Measurements from ENCODE around the gene SDC1.

Gene SDC1

DNA sequence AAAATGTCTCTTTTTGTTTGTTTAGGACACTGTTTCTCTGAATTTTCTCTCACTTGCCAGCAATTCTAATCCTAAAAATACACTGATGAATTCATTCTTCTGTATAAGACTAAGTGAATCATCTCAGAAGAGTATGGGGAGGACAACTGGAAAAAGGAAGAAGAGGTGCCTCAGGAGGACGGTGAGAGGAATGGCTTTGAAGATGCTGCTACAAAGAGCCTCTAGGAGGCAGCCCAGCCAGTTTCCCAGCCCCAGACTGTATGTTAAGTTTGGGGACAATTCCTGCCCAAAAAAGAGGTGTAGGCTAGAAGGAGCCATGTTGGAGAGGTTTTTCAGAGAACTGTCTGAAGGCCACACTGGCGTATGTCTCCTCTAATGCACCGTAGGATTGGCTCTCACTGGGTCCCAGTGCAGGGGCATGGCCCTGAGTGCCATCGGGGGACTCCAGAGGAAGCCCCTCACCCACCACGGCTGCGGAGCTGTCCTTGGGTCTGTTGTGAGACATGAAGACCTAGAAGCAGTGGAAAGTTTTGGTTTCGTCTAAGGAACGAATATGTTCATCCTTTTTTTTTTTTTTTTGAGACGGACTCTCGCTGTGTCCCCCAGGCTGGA is 3.1 kb upstream of the SDC1 start:
- DNase-seq (ENCODE audit: low spot score): peak; percentile 30

DNA sequence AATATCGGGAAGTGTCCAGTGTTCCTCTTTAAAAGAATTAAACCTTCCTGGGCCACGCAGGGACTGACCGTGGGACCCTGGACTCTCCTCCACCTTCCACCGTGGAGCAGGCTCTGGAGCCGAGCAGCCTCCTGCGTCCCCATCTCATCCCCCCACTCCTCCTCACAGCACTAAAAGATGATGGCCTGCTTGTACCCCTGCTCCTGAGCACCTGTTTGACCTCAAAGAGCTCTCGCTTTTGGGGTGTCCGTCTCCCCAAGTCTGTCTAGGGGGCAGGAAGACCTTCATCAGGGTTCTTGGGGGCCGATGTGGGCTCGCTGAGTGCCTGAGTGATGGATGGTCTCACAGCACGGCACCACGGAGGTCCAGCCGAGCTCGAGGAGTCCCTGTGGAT is 1.2 kb upstream of the SDC1 start:
- peak; percentile 22 for DNase-seq (ENCODE audit: low spot score)

DNA sequence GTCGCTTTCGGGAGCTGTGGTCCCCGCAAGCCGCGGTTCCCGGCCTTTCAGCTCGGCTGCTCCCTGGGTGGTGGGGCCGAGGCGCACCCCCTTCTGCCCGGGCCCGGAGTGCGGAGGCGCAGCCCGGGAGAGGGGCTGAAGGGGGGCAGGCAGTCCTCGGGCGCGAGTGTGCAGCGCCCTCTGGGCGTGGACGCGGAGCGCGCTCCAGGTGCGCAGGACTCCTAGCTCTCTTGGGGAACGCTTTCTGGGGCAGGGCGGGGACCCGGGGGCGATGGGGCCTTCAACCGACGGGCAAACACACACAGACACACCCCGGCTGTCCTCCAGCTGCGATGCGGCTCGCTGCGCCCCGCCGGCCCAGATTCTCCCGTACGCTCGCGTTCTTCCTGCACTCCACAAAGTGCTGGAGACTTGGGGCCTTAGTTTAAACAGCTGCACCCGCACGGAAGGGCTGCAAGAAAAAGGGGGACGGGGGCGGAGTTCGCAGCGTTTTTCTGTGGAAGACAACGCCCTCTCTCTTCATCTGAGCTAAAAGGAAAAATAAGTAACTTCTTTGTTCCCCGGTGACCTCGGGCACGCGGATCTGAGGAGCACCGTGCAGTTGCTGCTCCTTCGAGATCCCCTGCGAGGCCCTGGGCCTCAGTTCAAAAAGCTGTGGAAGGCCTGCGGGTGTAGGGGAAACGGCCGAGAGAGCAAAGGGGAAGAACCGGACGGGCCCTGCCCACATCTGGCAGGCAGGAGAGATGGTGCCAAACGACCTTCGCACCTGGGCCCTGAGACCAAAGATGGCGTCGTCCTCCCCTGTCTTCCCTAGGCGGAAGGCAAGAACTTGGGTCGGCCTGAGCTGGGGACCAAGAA is 593 bp upstream of the SDC1 start:
- no peak for DNase-seq (ENCODE audit: low spot score)

DNA sequence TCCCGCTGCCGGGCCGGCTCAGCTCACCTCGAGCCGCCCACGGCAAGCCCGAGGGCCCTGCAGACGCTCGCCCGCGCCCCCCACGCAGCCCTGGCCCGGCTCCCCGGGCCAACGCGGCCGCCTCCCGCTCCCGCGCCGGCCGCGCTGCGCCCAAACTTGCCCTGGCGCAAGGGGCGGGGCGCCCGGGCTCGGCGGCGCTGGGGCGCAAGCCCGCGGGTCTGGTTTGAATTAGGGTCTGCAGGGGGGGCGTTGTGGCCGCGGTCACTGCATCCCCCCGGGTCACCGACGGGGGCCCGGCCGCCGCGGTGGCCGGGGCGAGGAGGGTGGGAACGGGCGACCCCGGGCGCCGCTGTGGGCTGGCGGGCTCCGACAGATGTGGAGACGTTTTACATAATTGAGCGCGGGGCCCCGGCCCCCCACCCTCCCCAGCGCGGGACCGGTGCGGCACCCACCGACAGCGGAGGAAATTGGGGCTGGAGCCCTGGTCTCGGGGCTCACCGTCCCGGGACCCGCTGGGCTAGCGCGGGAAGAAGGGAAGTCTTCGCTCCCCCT is 690 bp downstream of the SDC1 start:
- no peak for DNase-seq (ENCODE audit: low spot score)

DNA sequence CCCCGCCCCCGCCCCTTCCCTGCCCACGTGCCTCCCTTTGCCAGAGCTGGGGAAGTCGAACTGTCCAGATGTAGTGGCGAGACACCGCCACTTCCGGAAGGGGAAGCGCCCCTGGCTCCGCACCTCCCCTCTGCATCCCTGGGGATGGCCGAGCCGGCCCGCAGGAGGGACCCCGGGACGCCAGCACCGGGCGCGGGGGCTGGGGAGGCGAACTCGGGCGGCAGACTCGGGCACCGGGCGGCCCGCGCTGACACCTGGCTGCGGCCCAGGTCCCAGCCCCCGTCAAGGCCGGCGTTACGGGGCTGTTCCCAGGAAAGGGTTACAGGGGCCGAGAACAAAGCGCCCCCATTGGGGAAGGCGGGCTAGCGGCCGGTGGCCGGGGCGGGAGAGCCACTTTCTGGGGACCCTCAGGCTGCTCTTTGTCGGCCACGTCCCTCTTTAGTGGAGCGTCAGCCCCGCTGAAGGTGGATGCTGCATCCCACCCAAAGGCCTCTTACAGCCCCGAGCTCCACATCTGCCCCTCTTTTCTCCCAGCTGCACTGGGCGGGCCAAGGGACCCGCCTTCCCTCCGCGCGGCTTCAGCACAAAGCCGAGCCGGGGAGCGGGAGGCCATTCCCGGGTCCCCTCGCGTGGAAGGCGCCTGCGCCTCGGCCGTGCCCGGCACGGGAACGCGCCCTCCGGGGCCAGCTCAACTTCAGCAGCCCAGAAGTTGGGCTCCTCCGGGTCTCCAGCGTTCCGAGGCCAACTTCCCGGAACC is 1.3 kb downstream of the SDC1 start:
- peak; percentile 77 for DNase-seq (ENCODE audit: low spot score)

DNA sequence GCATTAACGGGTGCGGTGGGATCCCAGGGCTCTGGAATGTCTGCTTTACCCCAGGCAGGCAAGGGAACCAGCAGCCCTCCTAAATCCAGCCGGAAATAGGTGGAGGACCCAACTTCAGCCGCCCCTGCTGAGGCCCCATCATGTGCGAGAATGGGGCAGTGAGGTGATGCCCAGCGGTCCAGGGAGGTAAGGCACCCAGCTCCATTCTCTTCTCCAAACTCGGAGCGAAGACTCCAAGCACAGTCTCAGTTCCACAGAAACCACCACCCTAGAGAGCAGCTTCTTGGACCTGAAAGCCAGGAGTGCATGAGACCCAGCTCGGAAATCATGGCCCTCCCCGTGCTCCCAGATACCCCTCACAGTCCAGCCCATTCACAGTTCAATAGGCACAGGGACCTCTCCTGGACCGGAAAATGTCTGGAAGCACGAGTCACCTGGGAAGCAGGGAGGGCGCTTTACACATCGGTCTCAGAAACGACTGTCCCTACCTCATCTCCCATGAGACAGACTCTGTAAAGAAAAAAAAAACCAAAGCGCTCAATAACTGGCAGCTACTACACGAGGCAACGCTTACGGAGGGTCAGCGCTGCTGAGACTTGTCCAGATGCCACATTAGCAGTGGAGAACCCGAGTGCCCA is 2.0 kb downstream of the SDC1 start:
- DNase-seq (ENCODE audit: low spot score): no peak

DNA sequence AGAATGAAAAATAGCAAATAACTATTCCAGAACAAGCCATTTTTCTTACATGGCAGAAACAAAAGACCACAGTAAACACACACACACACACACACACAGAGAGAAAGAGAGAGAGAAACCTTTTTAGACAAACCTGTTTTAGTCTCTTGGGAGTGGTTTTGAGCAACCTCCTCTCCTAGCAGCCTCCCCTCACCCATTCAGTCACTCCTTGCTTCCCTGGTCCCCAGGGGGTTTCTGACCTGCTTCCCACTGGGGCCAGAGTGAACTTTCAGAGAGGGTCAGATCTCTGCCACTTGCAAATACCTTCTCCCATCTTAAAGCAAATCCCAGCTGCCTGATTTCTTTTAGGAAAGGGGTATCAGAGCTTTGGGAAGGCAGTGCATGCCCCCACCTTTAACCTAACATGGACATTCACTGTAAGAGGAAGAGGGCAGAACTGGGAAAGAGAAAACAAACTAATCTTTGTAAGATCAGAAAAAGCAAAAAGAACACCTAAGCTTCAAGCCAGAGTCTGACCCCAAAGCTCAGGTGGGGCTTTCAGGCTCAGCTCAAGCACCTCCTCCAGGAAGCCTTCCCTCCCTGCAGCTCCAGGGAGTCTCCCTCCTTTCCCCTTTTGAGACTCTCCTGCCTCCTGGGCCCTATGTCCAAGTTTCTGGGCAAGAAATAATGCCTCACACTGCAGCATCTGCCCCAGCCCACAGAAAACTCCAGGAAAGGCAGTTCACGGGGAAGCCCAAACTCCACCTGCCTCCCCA is 2.7 kb downstream of the SDC1 start:
- no peak for DNase-seq (ENCODE audit: low spot score)

DNA sequence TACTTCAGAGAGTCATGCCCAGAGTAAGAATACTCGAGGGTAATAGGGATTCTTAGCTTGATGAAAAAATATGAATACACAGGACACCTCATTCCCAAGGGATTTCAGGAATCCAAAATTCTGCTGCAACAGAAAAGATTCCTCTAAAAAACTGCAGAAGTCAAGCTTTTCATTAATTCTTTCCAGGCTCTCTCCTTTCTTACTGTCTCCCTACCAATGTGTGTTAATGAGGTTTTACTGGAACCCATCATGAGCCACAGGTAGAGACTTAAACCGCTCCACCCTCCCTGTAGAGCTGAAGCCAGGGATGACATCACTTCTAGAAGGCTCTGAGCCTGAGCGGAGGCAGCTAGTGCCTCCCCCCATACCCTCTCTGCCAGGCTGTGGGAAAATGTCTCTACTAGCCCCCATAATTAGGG is 3.4 kb downstream of the SDC1 start:
- no peak for DNase-seq (ENCODE audit: low spot score)

DNA sequence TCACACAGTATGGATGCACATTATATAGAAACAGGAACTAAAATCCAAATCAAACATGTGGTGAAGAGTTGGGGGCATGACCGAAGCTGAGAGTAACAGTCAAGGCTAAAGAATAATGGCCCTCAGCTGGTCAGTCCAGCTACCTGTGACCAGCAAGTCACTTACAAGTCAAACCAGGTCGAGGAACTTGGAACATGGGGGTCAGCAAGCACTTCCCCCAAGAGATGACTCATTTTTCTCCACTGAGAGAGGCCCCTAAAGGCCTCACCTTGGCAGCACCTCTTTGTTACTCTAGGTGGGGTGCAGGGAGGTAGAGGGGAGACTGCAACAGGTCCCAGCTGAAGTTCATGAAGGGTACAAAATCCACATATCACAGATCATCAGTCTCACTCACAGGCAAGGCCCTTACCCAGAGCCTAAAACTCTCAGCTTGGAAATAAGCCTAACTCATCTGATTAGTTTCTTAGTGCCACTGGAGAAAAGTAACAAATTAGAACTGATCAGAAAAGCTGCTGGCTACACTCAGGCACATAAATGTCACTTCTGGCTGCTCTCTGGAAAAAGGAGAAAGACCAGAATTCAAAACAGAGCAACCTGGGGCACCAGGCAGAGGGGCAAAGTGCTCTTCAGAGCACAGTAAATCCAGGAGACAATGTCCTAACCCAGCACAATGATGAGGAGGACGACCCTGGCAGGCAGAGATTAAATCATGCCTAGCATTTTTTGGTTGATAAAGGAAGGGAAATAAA is 4.0 kb downstream of the SDC1 start:
- DNase-seq (ENCODE audit: low spot score): no peak

DNA sequence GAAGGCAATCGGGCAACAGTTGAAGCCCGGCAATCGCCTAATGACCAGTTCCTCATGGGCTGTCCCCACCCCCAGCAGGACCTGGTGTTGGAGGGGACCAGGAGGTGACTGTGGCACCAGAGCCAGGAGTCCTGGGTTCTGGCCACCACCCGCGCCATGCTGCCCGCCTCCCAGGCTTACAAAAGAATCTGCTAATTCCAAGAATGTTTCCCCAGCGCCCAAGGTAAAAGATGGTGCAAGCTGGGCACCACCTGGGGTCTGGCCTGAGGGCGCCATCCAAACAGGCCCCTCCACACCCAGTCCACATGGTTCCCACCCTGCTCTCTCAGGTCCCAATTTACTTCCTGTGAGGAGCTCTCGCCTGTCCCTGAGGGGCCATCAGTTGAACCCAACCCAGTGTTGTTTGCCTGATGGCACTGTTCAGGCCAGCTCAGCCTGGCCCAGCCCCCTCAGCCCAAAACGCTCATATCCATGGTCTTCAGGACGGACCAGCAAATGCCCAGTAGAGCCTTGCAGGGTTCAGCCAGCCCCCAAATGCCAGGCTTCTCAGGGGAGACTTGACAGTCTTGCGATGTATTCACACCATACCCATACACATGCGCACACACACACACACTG is 5.1 kb downstream of the SDC1 start:
- DNase-seq (ENCODE audit: low spot score): no peak

DNA sequence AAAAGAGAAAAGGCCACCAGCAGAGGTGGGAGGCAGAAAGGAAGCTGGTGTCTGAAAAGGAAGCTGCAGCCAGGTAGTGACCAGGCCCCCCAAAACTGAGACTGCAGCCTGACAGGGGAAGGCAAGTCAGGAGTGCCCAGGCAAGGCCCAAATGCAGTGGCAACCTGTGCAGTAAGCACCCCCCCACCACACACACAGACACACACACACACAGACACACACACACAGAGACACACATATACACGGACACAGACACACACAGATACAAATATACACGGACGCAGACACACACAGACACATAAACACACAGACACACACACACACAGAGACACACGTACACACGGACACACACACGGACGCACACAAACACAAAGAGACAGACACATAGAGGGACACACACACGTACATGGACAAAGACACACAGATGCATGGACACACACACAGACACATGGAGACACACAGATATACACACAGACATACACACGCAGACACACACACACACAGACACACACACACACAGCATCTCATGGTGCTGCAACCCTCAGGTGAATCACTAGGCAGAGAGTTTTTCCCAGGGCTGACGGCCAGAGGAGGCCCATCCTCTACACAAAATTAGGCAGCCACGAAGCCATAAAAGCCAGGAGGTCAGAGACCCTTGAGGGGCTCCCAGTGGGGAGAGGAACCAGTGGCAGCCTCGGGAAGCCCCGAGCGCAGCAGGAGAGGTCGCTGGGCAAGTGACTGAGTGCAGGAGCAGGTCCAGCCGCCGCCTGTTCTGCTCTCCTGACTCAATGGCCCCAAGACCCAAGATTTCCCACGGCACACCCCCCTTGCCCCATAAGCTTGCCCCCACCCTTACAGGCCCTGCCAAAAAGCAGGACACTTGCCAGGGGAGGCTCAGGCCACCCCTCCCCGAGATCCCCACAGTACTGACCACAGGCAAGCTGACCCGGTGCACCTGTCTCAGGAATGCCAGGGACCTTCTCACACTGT is 6.3 kb downstream of the SDC1 start:
- DNase-seq (ENCODE audit: low spot score): no peak

DNA sequence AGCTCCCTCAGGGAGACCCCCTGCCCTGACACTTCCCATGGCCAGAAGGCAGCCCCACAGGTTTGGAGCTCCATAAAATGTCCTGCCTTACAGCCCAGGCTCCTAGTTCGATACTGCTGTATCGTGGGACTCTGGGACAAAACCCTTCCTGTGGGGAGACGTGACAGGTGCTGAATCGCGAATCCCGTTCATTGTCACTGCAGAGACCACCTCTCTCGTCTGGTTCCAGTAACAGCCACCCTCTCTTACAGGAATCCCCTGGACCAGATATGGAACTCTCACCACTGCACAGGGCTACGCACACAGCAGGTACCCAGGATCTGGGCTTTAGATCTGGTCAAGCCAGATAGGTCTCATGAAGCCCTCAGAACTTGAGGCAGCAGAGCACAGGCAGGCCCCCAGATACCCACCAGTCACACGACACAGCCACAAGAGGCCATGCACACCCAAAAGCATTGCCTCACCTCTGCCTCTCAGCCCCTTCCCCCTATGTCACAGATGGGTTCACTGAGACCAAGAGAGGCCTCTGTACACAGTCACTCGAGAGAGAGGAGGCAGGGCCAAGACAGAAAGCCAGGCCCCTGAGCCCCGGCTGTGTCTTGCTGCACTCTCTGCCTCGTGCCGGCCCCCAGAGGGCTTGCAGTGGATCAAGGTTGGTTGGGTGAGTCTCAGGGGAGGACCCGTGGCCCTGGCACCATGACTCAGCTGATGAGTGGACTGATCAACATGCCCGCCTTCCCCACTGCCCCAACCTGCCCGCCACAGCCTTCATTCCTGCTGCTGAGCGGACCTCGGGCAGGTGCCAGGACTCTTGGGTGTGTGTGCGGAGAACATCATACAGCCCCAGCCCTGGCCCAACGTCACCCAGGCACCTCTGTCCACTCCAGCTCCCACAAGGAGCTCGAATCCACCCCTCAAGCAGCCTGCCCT is 7.6 kb downstream of the SDC1 start:
- no peak for DNase-seq (ENCODE audit: low spot score)

DNA sequence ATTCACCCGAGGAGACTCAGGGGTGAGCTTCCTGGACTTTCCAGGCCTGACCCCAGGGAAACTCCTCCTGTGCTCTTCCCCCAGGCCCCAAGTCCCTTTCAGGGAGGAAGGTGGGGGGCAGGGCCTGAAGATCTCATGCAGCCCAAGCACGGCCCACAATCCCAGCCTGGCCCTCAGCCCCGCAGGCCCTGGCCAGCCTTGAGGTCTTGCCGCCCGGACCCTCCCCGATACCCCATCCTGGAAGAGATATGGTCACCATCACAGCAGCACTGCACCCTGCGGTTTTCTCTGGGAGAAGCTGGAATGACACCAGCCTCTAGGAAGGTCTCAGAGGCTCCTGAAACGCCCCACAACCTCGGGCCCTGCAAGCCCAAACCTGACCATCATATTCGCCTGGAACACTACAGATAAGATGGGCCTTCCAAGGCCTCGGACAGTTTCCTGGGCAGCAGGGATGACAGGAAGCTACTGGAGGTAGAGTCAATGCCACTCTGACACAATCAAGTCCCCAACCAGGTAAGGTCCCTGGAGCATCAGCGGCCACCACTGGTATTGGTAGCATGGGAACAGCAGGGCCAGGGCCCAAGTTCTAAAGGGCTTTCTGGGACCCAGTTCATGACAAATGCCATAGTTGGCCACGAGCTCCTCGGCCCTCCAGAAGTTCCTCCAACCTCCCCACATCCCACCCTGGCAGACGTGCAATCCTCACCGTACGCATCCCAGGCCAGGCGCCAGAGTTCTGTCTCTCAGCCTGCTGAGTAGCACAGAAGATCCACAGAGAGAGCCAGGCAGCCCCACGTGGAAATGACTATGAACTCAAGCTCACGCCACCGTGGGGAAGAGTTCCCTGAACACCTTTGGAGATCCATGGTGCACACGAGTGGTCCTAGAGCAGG is 8.6 kb downstream of the SDC1 start:
- DNase-seq (ENCODE audit: low spot score): no peak

DNA sequence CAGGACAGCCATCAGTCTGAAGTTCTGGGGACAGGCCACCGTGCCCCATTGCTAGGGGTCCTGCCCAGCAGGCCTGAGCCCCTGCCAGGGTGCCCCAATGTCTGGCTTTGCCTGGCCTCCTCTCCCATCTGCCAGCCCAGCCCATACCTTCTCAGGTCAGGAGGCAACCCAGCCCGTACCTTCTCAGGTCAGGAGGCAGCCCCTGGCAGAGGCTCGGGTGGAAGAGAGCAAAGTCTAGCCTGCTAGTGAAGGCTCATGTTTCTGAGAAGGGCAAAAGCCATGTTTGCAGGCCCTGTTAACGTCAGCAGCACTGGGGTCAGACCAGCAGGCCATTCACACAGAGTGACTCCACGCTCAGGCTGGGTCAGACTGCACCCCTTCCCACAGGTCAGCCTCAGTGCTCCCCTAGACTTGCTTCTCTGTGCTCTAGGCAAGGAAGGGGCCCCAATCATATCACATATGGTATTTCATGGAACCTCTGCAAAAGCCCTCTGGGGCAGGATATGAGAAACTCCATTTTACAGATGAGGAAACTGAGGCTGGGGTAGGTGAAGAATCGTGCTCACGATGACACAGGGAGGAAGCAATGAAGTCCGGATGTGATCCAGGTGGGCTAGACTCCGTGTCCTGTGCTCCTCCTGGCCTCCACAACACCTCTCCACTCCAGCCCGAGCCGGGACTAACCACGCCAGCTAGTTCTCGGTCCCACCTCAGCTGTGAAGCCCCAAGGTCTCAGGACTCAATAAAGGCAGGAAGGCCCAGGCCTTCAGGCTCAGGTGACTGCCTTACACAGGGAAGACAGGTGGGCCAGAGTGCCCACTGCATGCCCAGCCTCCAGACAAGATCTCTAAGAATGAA is 9.5 kb downstream of the SDC1 start:
- DNase-seq (ENCODE audit: low spot score): no peak

DNA sequence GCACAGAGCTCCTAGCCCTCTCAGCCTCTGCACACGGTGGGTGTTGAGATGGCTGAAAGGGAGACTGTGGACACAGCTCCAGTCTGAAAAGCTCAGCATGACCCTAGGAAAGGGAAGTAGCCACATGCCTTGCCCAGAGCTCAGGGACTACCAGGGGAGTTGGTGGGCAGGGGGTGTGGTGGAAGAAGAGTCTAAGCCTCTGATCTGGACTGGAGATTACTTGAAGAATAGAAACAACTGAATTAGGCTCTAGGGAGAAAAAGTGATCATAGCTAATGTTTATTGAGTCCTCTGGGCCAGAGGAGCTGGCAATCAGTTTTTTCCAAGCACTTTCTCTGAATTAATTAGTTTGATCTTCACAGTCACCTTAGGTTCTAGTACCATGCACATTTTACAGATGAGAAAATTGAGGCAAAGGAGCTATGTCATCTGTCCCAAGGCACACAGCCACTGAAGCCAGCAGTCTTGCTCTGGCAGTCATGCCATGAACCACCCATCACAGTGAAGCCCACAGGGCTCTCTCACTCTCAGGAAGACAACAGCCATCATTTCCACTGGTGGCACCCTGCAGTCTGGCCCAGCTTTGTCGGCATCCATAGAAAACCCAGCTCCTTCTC is 10.3 kb downstream of the SDC1 start:
- DNase-seq (ENCODE audit: low spot score): no peak

Measured in left forelimb (tissue), 1 donor.